ENCODE results near the gene ARG1. TPM values are rescaled to one million over a fixed set of nuclear protein-coding genes. Genes with fewer than 3 reads are reported as not detected.

The ARG1 gene
- total RNA-seq, 4 donors from 2014 or later, result not detected

DNA sequence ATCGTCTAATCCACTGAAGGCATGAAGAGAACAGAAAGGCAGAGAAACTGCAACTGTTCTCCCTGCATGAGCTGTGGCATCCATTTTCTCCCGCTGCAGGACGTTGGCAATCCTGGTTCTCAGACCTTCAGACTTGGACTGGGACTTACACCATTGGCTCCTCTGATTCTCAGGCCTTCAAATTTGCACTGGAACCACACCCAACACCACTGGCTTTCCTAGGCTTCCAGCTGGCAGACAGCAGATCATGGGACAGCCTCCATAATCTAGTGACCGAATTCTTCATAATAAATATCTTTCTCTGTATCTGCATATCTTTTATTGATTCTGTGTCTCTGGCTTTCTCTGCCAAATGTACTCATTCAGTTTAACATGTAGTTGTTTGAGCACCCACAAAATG is 14.1 kb upstream of the ARG1 start:
- 71 to 80% methylated on average over 4 of the region's 4 CpGs for WGBS, 2 donors (ENCODE audit: low coverage in 1 of 2)
- no peak for TF ChIP-seq POLR2AphosphoS5 (IDR thresholded peaks at IDR 0.05)
- TF ChIP-seq CTCF (IDR thresholded peaks at IDR 0.05), result no peak
- Histone ChIP-seq H3K4me3 (no peak overlapping the region), H3K27ac (no peak overlapping the region), H3K9me3 (no peaks in the 10 kb centered on the region), H3K36me3 (no peaks in the 10 kb centered on the region), H3K4me1 (no peaks in the 10 kb centered on the region), H3K27me3 (no peaks in the 10 kb centered on the region)
- DNase-seq, result no peak
- in situ Hi-C loops (cut with MboI; ENCODE audit: low pct_ligation_motif_present in 1 of 4, low pct_unique_long_range_greater_than_20kb in 1 of 4, low sequenced_read_pairs in 3 of 4) (no loop called here), intact Hi-C loops (cut with DNase I; ENCODE audit: low total_unique reads) (no loop called here)

- Histone ChIP-seq H3K9me3 (no peaks in the 10 kb centered on the region), H3K36me3 (no peaks in the 10 kb centered on the region), H3K27ac (no peak overlapping the region), H3K27me3 (no peaks in the 10 kb centered on the region), H3K4me3 (no peak overlapping the region), H3K4me1 (no peaks in the 10 kb centered on the region)
- no peak for DNase-seq
- WGBS, 2 donors (ENCODE audit: low coverage in 1 of 2), result 87 to 97% methylated on average over 3 to 4 of the region's 4 CpGs
- in situ Hi-C loops (cut with MboI; ENCODE audit: low pct_ligation_motif_present in 1 of 4, low pct_unique_long_range_greater_than_20kb in 1 of 4, low sequenced_read_pairs in 3 of 4), result no loop called here
- TF ChIP-seq CTCF (IDR thresholded peaks at IDR 0.05), result no peak
- no peak for TF ChIP-seq POLR2AphosphoS5 (IDR thresholded peaks at IDR 0.05)
- TF ChIP-seq POLR2A (IDR thresholded peaks at IDR 0.05), result no peak
- no peak for TF ChIP-seq EP300 (IDR thresholded peaks at IDR 0.05; ENCODE audit: low read depth)
- intact Hi-C loops (cut with DNase I; ENCODE audit: low total_unique reads), result no loop called here
Observed at GRCh38 chr6:131561925-131562707, 10.9 kb upstream of the ARG1 start.

DNA sequence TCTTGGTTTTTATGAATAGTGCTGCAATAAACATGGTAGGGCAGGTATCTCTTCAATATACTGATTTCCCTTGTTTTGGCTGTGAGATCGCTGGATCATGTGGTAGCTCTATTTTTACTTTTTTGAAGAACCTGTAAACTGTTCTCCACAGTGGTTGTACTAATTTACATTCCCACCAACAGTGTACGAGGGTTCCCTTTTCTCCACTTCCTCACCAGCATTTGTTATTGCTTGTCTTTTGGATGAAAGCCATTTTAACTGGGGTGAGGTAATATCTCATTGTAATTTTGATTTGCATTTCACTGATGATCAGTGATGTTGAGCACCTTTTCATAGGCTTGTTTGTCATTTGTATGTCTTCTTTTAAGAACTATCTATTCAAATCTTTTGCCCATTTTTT is 8.0 kb upstream of the ARG1 start:
- intact Hi-C loops (cut with DNase I; ENCODE audit: low total_unique reads) (no loop called here), in situ Hi-C loops (cut with MboI; ENCODE audit: low pct_ligation_motif_present in 1 of 4, low pct_unique_long_range_greater_than_20kb in 1 of 4, low sequenced_read_pairs in 3 of 4) (no loop called here)
- DNase-seq, result no peak
- Histone ChIP-seq H3K4me3 (no peak overlapping the region), H3K4me1 (no peaks in the 10 kb centered on the region), H3K36me3 (no peaks in the 10 kb centered on the region), H3K27me3 (no peaks in the 10 kb centered on the region), H3K27ac (no peak overlapping the region), H3K9me3 (no peaks in the 10 kb centered on the region)
- TF ChIP-seq POLR2A (IDR thresholded peaks at IDR 0.05) (no peak), CTCF (IDR thresholded peaks at IDR 0.05) (no peak), POLR2AphosphoS5 (IDR thresholded peaks at IDR 0.05) (no peak), EP300 (IDR thresholded peaks at IDR 0.05; ENCODE audit: low read depth) (no peak)
- 55% methylated on average over 2 of the region's 2 CpGs; no CpG with 5 or more reads in 1 of the 2 donors for WGBS, 2 donors (ENCODE audit: low coverage in 1 of 2)

DNA sequence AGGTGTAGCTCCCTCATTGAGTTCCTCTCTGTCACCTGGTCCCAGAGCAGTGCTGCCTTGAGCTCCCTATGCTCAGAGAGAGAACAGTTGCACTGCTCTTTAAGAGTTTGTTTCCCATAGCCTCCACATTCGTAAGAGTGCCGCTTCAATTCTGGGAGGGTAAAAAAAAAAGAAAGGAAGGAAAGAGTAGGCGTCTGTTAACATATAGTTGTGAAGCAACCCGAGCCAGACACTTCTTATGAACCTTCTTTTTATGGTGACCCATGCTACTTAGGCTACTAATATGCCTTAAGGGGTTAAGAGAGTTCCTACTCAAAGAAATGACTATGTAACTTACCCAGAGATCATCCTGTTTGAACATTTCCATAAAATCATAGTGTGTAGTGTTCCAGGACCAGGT is 4.3 kb upstream of the ARG1 start:
- no peaks in the 10 kb centered on the region for H3K9me3 ChIP-seq
- H3K36me3 ChIP-seq, result peaks cover 0 to 8% (median 0%) of the 10 kb centered on the region in 4 donors
- no peaks in the 10 kb centered on the region for H3K4me1 ChIP-seq
- 70 to 85% methylated on average over 4 of the region's 4 CpGs for WGBS, 2 donors (ENCODE audit: low coverage in 1 of 2)
- H3K4me3 ChIP-seq, result no peak overlapping the region
- in situ Hi-C loops (cut with MboI; ENCODE audit: low pct_ligation_motif_present in 1 of 4, low pct_unique_long_range_greater_than_20kb in 1 of 4, low sequenced_read_pairs in 3 of 4) (no loop called here), intact Hi-C loops (cut with DNase I; ENCODE audit: low total_unique reads) (no loop called here)
- H3K27ac ChIP-seq, result no peak overlapping the region
- H3K27me3 ChIP-seq, result no peaks in the 10 kb centered on the region
- no peak for DNase-seq
- TF ChIP-seq POLR2A (IDR thresholded peaks at IDR 0.05), result no peak
- no peak for TF ChIP-seq EP300 (IDR thresholded peaks at IDR 0.05; ENCODE audit: low read depth)
- no peak for TF ChIP-seq CTCF (IDR thresholded peaks at IDR 0.05)
- no peak for TF ChIP-seq POLR2AphosphoS5 (IDR thresholded peaks at IDR 0.05)

Data from transverse colon (tissue), 4 donors.